A549 (cell line): ENCODE results near the gene SYP. TPM values are rescaled to one million over a fixed set of nuclear protein-coding genes. Genes with fewer than 3 reads are reported as not detected.

Experiments
- ATAC-seq, 2 experiments: fragments of 200-7000 bp in 1 of 2; fragments of >200 bp in 1 of 2; cut with Nextera tagmentation in 1 of 2; cut with Tn5 transposase in 1 of 2; 3 replicates each; pipeline versions ENCODE4 v1.8.0 to v1.9.1; 2018 to 2020; ENCODE audit warnings: mild to moderate bottlenecking in 1 of 2, moderate library complexity in 1 of 2
- CTCF ChIA-PET: fragments of 300-600 bp; sonication (Branson Sonifier 250); formaldehyde crosslinking; extraction: SDS; loops from one replicate; lab custom pipeline; 2021; ENCODE audit warnings: antibody characterized with exemption, inconsistent platforms; lab: Yijun Ruan, JAX
- POLR2A ChIA-PET: fragments of 350-600 bp; formaldehyde crosslinking; extraction: SDS; loops from one replicate; lab custom pipeline; 2021; ENCODE audit warnings: antibody characterized with exemption, inconsistent platforms; lab: Yijun Ruan, JAX
- DNase-seq, 2 experiments: peaks; one replicate each; pipeline versions ENCODE4 v3.0.0 to v3.0.0-alpha.2; 2011 to 2016; ENCODE audit warnings: low read depth in 1 of 2, low spot score in 1 of 2
- FAIRE-seq: peaks from 2 replicates; lab custom pipeline; 2011; peaks lifted over from hg19 to GRCh38; lab: Jason Lieb, UNC
- H3K27ac ChIP-seq, 2 experiments: fragments of >200 bp; sonication (Bioruptor Twin); formaldehyde crosslinking; 3 replicates each; pipeline ENCODE4 v1.5.1; 2016 to 2017
- H3K4me1 ChIP-seq: fragments of >200 bp; sonication (Bioruptor Twin); formaldehyde crosslinking; 3 replicates; pipeline ENCODE4 v1.6.1; 2016
- H3K4me2 ChIP-seq: fragments of >200 bp; sonication (Bioruptor Twin); formaldehyde crosslinking; 3 replicates; pipeline ENCODE4 v1.6.1; 2016
- H3K4me3 ChIP-seq: fragments of >200 bp; sonication (Bioruptor Twin); formaldehyde crosslinking; 3 replicates; pipeline ENCODE4 v1.5.1; 2016
- H3K9me3 ChIP-seq: fragments of >200 bp; sonication (Bioruptor Twin); formaldehyde crosslinking; 3 replicates; pipeline ENCODE4 v1.6.1; 2016
- CBX8 ChIP-seq: fragments of 200-600 bp; sonication (generic); IDR thresholded peaks from 2 replicates; pipeline ENCODE4 v1.6.1; 2016
- CEBPB ChIP-seq, 2 experiments: fragments of >200 bp in 1 of 2; sonication (Bioruptor Twin) in 1 of 2; formaldehyde crosslinking in 1 of 2; IDR thresholded peaks; 2 replicates each; pipeline ENCODE4 v1.6.1; 2012 to 2016
- CHD4 ChIP-seq: fragments of 200-600 bp; sonication (generic); IDR thresholded peaks from 2 replicates; pipeline ENCODE4 v1.6.1; 2016; ENCODE audit warnings: antibody characterized with exemption, mild to moderate bottlenecking, borderline replicate concordance
- EP300 ChIP-seq, 2 experiments: fragments of >200 bp; sonication (Bioruptor Twin); formaldehyde crosslinking; IDR thresholded peaks; 2 replicates in 1 of 2; 3 replicates in 1 of 2; pipeline ENCODE4 v1.6.1; 2016 to 2017
- FOSB ChIP-seq: fragments of 250-450 bp; sonication (Bioruptor Pico); IDR thresholded peaks from 2 replicates; pipeline ENCODE4 v1.5.0; 2020; ENCODE audit warnings: mild to moderate bottlenecking, moderate library complexity
- HDAC2 ChIP-seq: fragments of 200-600 bp; sonication (generic); IDR thresholded peaks from 2 replicates; pipeline ENCODE4 v1.6.1; 2016
- HOXA7 ChIP-seq: fragments of 250-450 bp; sonication (Bioruptor Pico); IDR thresholded peaks from 2 replicates; pipeline ENCODE4 v1.5.0; 2020; ENCODE audit warnings: mild to moderate bottlenecking, moderate library complexity
- JUN ChIP-seq, 2 experiments: fragments of >200 bp; sonication (Bioruptor Twin); formaldehyde crosslinking; IDR thresholded peaks; 2 replicates in 1 of 2; 3 replicates in 1 of 2; pipeline ENCODE4 v1.6.1; 2016 to 2017
- JUNB ChIP-seq: fragments of >200 bp; sonication (Bioruptor Twin); formaldehyde crosslinking; IDR thresholded peaks from 2 replicates; pipeline ENCODE4 v1.6.1; 2016
- MAFK ChIP-seq: fragments of 450-650 bp; IDR thresholded peaks from 2 replicates; pipeline ENCODE4 v1.6.1; 2014; ENCODE audit not compliant: partially characterized antibody
- MYC ChIP-seq: IDR thresholded peaks from 2 replicates; pipeline ENCODE4 v1.6.1; 2012; ENCODE audit warnings: mild to moderate bottlenecking, inconsistent platforms, low read length, improper control_type of control experiment, borderline replicate concordance
- NPAS2 ChIP-seq: fragments of 250-450 bp; sonication (Bioruptor Pico); IDR thresholded peaks from 2 replicates; pipeline ENCODE4 v1.8.0; 2022; ENCODE audit warnings: mild to moderate bottlenecking, moderate library complexity, borderline replicate concordance
- RAD21 ChIP-seq, 2 experiments: fragments of >200 bp in 1 of 2; sonication (Bioruptor Twin) in 1 of 2; formaldehyde crosslinking in 1 of 2; IDR thresholded peaks in 1 of 2; conservative IDR thresholded peaks in 1 of 2; 2 replicates in 1 of 2; 3 replicates in 1 of 2; pipeline ENCODE4 v1.6.1; 2012 to 2018; ENCODE audit warnings: inconsistent platforms in 1 of 2
- RARB ChIP-seq: fragments of 250-450 bp; sonication (Bioruptor Pico); IDR thresholded peaks from 2 replicates; pipeline ENCODE4 v1.8.0; 2021; ENCODE audit warnings: mild to moderate bottlenecking, moderate library complexity
- RNF2 ChIP-seq: fragments of 200-600 bp; sonication (generic); IDR thresholded peaks from 2 replicates; pipeline ENCODE4 v1.6.1; 2016; ENCODE audit warnings: low read depth, mild to moderate bottlenecking, antibody characterized with exemption, moderate library complexity, borderline replicate concordance
- TFCP2L1 ChIP-seq: fragments of 250-450 bp; sonication (Bioruptor Pico); IDR thresholded peaks from 2 replicates; pipeline ENCODE4 v1.5.0; 2021; ENCODE audit warnings: mild to moderate bottlenecking
- TP53 ChIP-seq: fragments of 250-450 bp; sonication (Bioruptor Pico); IDR thresholded peaks from 2 replicates; pipeline ENCODE4 v1.5.0; 2021; ENCODE audit warnings: mild to moderate bottlenecking, moderate library complexity
- ZC3H11A ChIP-seq: fragments of 450-650 bp; IDR thresholded peaks from 2 replicates; pipeline ENCODE4 v1.6.1; 2014; ENCODE audit warnings: antibody characterized with exemption, mild to moderate bottlenecking
- ZSCAN20 ChIP-seq: fragments of 250-450 bp; sonication (Bioruptor Pico); IDR thresholded peaks from 2 replicates; pipeline ENCODE4 v1.8.0; 2022; ENCODE audit warnings: mild to moderate bottlenecking, moderate library complexity
- WGBS: methylation state at CpG from one replicate; pipeline ENCODE4 v1.1.6; 2017; ENCODE audit errors: missing lambda C conversion rate; 5-methylcytosine and 5-hydroxymethylcytosine counted together
- polyA plus RNA-seq, 4 experiments: library from polyadenylated mRNA; depleted of rRNA in 3 of 4; stranded (reverse); fragments of >200 nt; fragmentation: RNase III in 1 of 4; extraction: RNeasy Plus Mini Kit Qiagen cat#74134 plus additional on column Dnase treatment in 1 of 4; gene quantifications; 2 replicates in 3 of 4; 3 replicates in 1 of 4; pipeline ENCODE4 v1.2.3, GENCODE V29; 2011 to 2017
- TF ChIP-seq, protein P1 (sequence below): fragments of 200-600 bp; sonication (generic); IDR thresholded peaks from 2 replicates; pipeline ENCODE4 v1.6.1; 2016; ENCODE audit warnings: antibody characterized with exemption, mild to moderate bottlenecking, moderate library complexity
- TF ChIP-seq, protein P2 (sequence below): fragments of 250-450 bp; sonication (Bioruptor Pico); IDR thresholded peaks from 2 replicates; pipeline ENCODE4 v1.5.0; 2021; ENCODE audit warnings: mild to moderate bottlenecking, moderate library complexity, borderline replicate concordance
- TF ChIP-seq, protein P3 (sequence below): IDR thresholded peaks from 2 replicates; pipeline ENCODE4 v1.6.1; 2012
- TF ChIP-seq, protein P4 (sequence below): IDR thresholded peaks from 2 replicates; pipeline ENCODE4 v1.6.1; 2012

SYP gene
- polyA plus RNA-seq, 2 of the 4 experiments (the other 2 are of a cell fraction), result 1.3 to 3.8 TPM

DNA sequence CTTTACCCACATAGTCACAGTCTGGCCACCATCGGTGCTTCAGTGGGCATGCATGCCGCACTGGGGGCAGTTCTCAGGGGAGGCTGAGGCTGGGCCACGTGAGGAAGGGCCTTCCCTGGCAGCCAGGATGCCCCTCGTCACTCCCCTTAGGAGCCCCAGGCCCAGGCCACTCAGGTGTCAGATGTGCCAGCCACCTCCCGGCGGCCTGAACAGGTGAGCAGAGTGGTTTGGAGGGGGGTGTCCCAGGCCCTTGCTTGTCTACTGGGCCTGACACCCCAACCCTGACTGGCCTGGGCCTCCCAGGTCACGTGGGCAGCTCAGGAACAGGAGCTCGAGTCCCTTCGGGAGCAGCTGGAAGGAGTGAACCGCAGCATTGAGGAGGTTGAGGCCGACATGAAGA, 47.4 kb upstream of the SYP start:
- FAIRE-seq, result no peak
- CTCF ChIA-PET, result interaction anchor here (0.9 to 1.0 kb wide), 2 partner anchors 8 to 30 kb away, joined by 3 read pairs; no protein-coding TSS in a partner anchor
- TF ChIP-seq JUN (IDR thresholded peaks at IDR 0.05) (no peak), TP53 (CRISPR knock-in tag) (no peak), TFCP2L1 (no peak), FOSB (CRISPR knock-in tag) (no peak), MAFK (no peak), JUNB (no peak)
- TF ChIP-seq, protein P1, sequence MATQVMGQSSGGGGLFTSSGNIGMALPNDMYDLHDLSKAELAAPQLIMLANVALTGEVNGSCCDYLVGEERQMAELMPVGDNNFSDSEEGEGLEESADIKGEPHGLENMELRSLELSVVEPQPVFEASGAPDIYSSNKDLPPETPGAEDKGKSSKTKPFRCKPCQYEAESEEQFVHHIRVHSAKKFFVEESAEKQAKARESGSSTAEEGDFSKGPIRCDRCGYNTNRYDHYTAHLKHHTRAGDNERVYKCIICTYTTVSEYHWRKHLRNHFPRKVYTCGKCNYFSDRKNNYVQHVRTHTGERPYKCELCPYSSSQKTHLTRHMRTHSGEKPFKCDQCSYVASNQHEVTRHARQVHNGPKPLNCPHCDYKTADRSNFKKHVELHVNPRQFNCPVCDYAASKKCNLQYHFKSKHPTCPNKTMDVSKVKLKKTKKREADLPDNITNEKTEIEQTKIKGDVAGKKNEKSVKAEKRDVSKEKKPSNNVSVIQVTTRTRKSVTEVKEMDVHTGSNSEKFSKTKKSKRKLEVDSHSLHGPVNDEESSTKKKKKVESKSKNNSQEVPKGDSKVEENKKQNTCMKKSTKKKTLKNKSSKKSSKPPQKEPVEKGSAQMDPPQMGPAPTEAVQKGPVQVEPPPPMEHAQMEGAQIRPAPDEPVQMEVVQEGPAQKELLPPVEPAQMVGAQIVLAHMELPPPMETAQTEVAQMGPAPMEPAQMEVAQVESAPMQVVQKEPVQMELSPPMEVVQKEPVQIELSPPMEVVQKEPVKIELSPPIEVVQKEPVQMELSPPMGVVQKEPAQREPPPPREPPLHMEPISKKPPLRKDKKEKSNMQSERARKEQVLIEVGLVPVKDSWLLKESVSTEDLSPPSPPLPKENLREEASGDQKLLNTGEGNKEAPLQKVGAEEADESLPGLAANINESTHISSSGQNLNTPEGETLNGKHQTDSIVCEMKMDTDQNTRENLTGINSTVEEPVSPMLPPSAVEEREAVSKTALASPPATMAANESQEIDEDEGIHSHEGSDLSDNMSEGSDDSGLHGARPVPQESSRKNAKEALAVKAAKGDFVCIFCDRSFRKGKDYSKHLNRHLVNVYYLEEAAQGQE, result no peak
- TF ChIP-seq, protein P2, sequence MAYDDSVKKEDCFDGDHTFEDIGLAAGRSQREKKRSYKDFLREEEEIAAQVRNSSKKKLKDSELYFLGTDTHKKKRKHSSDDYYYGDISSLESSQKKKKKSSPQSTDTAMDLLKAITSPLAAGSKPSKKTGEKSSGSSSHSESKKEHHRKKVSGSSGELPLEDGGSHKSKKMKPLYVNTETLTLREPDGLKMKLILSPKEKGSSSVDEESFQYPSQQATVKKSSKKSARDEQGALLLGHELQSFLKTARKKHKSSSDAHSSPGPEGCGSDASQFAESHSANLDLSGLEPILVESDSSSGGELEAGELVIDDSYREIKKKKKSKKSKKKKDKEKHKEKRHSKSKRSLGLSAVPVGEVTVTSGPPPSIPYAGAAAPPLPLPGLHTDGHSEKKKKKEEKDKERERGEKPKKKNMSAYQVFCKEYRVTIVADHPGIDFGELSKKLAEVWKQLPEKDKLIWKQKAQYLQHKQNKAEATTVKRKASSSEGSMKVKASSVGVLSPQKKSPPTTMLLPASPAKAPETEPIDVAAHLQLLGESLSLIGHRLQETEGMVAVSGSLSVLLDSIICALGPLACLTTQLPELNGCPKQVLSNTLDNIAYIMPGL (CRISPR knock-in tag), result no peak
- TF ChIP-seq, protein P3, sequence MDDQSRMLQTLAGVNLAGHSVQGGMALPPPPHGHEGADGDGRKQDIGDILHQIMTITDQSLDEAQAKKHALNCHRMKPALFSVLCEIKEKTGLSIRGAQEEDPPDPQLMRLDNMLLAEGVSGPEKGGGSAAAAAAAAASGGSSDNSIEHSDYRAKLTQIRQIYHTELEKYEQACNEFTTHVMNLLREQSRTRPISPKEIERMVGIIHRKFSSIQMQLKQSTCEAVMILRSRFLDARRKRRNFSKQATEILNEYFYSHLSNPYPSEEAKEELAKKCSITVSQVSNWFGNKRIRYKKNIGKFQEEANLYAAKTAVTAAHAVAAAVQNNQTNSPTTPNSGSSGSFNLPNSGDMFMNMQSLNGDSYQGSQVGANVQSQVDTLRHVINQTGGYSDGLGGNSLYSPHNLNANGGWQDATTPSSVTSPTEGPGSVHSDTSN, result no peak
- H3K4me1 ChIP-seq, result peaks cover 7% of the 10 kb centered on the region
- no peak for ATAC-seq
- no peaks in the 10 kb centered on the region for H3K9me3 ChIP-seq
- POLR2A ChIA-PET, result no interaction called here
- DNase-seq, result no peak
- H3K4me2 ChIP-seq, result no peak overlapping the region
- no peak overlapping the region for H3K4me3 ChIP-seq
- WGBS, result 96% methylated on average over 4 of the region's 11 CpGs
- H3K27ac ChIP-seq, result no peak overlapping the region

DNA sequence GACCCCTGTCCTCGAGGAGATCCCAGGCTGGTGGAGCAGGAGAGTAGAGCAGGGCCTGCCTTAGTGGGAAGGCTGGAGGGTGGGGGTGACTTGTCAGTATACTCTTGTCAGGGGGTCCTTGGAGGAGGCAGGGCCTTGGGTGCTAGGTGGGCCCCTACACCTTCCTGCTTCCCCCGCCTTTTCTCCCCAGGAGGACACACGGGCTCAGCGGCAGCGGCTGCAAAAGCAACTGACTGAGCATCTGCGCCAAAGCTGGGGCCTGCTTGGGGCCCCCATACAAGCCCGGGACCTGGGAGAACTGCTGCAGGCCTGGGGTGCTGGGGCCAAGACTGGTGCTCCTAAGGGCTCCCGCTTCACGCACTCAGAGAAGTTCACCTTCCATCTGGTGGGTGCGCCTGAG, 46.5 kb upstream of the SYP start:
- DNase-seq, result no peak
- no peak for TF ChIP-seq CEBPB (IDR thresholded peaks at IDR 0.05)
- TF ChIP-seq CBX8, result no peak
- TF ChIP-seq MYC, result no peak
- no peak for TF ChIP-seq ZSCAN20 (CRISPR knock-in tag)
- no peak for TF ChIP-seq EP300 (IDR thresholded peaks at IDR 0.05)
- TF ChIP-seq JUNB, result no peak
- no peak for TF ChIP-seq RARB
- TF ChIP-seq ZC3H11A, result no peak
- TF ChIP-seq NPAS2, result no peak
- no peak for TF ChIP-seq RAD21 (conservative IDR thresholded peaks at IDR 0.05 in 1 of 2, IDR thresholded peaks at IDR 0.05 in 1 of 2)
- TF ChIP-seq, all 56 proteins: peak for 0
- ChIA-PET CTCF (no interaction called here), POLR2A (no interaction called here)
- 80% methylated on average over 4 of the region's 10 CpGs for WGBS
- no peak overlapping the region for H3K27ac ChIP-seq
- H3K4me2 ChIP-seq, result no peak overlapping the region
- H3K4me3 ChIP-seq, result no peak overlapping the region
- ATAC-seq (no peak), FAIRE-seq (no peak)
- H3K4me1 ChIP-seq, result peaks cover 9% of the 10 kb centered on the region
- no peaks in the 10 kb centered on the region for H3K9me3 ChIP-seq

DNA sequence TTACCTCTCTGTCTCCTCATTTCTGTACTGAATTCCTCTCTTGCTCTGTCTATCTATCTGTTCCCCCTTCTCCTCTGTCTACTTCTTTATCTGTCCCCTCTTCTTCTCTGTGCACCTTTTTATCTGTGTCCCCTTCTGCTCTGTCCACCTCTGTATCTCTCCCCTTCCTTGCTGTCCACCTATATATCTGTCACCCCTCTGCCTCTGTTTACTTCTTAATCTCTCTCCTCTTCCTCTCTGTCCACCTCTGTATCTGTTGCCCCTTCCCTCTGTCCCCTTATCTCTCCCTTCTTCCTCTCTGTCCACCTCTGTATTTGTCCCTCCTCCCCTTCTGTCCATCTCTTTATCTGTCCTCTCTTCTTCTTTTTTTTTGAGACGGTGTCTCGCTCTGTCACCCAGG, 44.2 kb upstream of the SYP start:
- ATAC-seq (no peak), DNase-seq (no peak), FAIRE-seq (peak; percentile 43)
- Histone ChIP-seq H3K4me2 (no peak overlapping the region), H3K4me1 (peaks cover 9% of the 10 kb centered on the region), H3K27ac (no peak overlapping the region), H3K4me3 (no peak overlapping the region), H3K9me3 (no peaks in the 10 kb centered on the region)
- TF ChIP-seq, protein P2 (CRISPR knock-in tag), result no peak
- TF ChIP-seq HDAC2 (no peak), MAFK (no peak), ZC3H11A (no peak), CHD4 (no peak), RNF2 (no peak), HOXA7 (CRISPR knock-in tag) (no peak)
- TF ChIP-seq, protein P4, sequence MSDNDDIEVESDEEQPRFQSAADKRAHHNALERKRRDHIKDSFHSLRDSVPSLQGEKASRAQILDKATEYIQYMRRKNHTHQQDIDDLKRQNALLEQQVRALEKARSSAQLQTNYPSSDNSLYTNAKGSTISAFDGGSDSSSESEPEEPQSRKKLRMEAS, result no peak
- ChIA-PET CTCF (no interaction called here), POLR2A (no interaction called here)
- 100% methylated on average over 2 of the region's 2 CpGs for WGBS
